DND-41 (cell line): ENCODE data around the gene WDR62.

Source experiments
- EZH2 ChIP-seq: IDR thresholded peaks from 3 replicates; pipeline ENCODE4 v1.6.1; 2012; ENCODE audit warnings: borderline replicate concordance, low read depth, mild to moderate bottlenecking, moderate library complexity, low read length, inconsistent platforms; ENCODE audit not compliant: severe bottlenecking
- TF ChIP-seq, protein P1 (sequence below): IDR thresholded peaks from 2 replicates; pipeline ENCODE4 v1.5.1; 2012; ENCODE audit warnings: borderline replicate concordance, low read length, moderate library complexity, mild to moderate bottlenecking; ENCODE audit not compliant: poor library complexity, severe bottlenecking; ENCODE audit errors: extremely low read depth

- TF ChIP-seq, protein P1, sequence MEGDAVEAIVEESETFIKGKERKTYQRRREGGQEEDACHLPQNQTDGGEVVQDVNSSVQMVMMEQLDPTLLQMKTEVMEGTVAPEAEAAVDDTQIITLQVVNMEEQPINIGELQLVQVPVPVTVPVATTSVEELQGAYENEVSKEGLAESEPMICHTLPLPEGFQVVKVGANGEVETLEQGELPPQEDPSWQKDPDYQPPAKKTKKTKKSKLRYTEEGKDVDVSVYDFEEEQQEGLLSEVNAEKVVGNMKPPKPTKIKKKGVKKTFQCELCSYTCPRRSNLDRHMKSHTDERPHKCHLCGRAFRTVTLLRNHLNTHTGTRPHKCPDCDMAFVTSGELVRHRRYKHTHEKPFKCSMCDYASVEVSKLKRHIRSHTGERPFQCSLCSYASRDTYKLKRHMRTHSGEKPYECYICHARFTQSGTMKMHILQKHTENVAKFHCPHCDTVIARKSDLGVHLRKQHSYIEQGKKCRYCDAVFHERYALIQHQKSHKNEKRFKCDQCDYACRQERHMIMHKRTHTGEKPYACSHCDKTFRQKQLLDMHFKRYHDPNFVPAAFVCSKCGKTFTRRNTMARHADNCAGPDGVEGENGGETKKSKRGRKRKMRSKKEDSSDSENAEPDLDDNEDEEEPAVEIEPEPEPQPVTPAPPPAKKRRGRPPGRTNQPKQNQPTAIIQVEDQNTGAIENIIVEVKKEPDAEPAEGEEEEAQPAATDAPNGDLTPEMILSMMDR, result no peak
- no peak for TF ChIP-seq EZH2
Observed at GRCh38 chr19:36082916-36083315, 28.2 kb downstream of the WDR62 start.
